GM19023 (cell line): ENCODE data around the gene TNFAIP8.

Experiments used
- ATAC-seq: cut with Tn5 transposase; IDR thresholded peaks from one replicate; pipeline ENCODE4 v1.9.1; 2021; ENCODE audit warnings: mild to moderate bottlenecking, moderate library complexity; ENCODE audit not compliant: unreplicated experiment

Gene TNFAIP8

GRCh38 chr5:119365847-119366539 is 10.2 kb downstream of the TNFAIP8 start:
- no peak for ATAC-seq

DNA sequence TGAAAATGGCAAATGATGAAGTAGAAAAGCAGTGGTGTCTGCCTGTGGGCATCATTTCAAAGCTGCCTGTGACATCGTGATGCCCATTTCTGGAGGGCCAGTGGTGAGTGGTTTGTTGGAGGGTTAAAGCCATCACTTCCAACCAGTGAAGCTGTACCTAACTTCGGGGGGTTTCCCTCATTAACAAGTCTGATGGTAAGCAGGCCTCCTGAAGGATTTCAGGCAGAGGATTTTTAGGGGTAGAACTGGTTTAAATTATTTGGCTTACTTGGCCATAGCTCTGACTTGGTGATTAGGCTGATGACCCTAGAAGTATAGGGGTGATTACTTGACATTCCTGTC is 10.7 kb downstream of the TNFAIP8 start:
- ATAC-seq = peak; percentile 25

- ATAC-seq = peak; percentile 77
Measured at GRCh38 chr5:119367502-119368237, 11.9 kb downstream of the TNFAIP8 start.

GRCh38 chr5:119368238-119368630 is 12.4 kb downstream of the TNFAIP8 start:
- ATAC-seq = no peak

- no peak for ATAC-seq
Measured at GRCh38 chr5:119370486-119370885, 14.7 kb downstream of the TNFAIP8 start.

DNA sequence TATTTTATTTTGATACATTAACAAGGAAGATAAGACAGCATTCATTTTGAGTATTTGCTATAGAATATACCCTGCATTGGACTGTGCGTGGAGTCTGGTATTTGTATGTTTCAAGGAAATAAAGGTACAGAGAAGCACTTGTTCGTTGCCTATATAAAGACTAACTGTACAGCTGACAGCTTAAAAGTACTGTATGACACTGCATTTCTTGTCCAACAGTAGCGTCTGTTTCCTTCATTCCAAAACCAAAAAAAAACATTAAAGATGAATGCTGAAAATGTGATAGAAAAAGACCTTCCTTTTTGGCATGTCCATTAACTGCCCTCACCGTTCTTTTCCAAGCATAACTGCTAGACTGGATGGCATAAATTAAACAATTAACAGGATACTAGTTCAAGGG is 15.3 kb downstream of the TNFAIP8 start:
- no peak for ATAC-seq

- ATAC-seq = peak; percentile 65
Measured at GRCh38 chr5:119373449-119373858, 17.6 kb downstream of the TNFAIP8 start.

- no peak for ATAC-seq
Measured at GRCh38 chr5:119374901-119375300, 19.1 kb downstream of the TNFAIP8 start.

- no peak for ATAC-seq
Measured at GRCh38 chr5:119377066-119377465, 21.2 kb downstream of the TNFAIP8 start.

- no peak for ATAC-seq
Measured at GRCh38 chr5:119378075-119378700, 22.4 kb downstream of the TNFAIP8 start.

DNA sequence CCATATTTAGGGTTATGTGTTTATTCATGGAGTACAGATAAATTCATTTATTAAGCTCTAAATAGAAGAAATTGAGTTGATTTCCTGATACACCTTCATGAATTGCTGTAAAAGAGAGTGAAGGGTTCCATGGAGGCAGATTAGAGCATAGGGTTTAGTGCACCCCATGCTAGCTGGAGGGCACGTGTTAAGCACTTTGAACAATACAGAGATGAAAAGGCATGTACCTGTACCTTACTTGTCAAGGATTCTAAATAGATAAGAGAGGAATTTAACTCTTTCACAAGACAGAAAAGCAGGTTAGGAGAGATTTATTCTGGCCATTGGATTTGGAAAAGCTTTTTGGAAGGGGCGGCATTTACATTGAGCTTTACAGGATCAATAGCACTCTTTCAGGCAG is 23.3 kb downstream of the TNFAIP8 start:
- no peak for ATAC-seq

DNA sequence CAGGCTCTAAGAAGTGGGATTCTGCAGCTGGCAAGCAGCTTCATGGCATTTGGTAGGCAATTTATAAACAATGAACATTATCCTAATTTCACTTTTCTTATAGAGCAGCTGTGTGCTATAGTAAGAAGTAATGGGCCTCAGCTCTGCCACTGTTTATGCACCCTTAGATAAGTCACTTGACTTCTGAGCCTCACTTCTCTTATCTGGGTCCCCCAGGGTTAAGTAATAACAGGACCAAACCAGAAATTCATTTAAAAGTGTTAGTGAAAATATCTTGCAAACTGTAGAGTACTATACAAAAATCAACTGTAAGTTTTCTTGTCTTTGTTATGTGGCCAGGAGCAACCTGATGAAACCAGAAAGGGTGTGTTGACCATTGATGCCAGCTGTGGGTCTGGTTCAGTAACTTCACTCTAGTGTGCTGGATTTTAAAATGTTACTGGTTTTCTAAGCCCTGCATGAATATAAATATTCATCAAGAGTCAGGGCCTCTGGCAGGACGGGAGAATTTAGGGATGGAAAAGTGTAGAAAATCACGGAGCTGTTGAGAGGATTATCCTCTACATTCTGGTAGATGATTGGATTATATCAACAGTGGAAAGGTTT is 24.2 kb downstream of the TNFAIP8 start:
- ATAC-seq = no peak

DNA sequence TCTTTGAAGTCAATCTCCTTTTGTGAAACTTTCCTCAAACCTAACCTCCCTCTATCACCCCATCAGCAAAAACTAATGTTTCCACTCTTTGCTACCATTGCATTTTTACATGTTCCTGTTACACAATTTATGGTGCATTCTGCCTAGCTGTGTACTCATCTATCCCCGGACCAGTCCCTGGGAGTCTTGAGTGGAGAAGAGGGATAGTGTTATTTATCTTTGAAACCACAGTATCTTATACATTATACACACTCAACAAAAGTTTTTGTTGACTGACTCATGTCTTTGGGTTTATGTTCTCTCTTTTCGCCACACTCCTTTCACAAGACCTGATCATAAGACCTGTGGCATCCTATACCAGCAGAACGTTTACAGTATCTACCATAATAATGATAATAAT is 26.4 kb downstream of the TNFAIP8 start:
- ATAC-seq = no peak

DNA sequence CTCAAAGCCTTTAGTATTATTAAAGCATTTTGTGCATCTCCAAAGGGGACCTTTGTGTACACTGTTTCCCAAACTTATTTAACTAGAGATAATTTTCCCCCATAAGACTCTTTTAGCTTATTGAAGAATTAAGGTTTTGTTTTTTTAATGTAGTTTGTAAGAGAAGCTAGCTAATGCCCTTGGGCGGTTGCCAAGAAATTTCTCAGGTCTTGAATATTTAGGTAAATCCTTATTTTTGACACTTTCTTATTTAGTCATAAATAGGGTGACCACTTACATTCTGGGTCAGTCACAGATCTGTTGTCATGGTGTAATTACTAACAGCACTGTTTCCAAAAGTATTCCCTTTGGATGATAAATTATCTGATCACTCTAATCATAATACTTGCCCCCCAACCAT is 27.2 kb downstream of the TNFAIP8 start:
- no peak for ATAC-seq

GRCh38 chr5:119385136-119385535 is 29.3 kb downstream of the TNFAIP8 start:
- ATAC-seq = peak; percentile 42

DNA sequence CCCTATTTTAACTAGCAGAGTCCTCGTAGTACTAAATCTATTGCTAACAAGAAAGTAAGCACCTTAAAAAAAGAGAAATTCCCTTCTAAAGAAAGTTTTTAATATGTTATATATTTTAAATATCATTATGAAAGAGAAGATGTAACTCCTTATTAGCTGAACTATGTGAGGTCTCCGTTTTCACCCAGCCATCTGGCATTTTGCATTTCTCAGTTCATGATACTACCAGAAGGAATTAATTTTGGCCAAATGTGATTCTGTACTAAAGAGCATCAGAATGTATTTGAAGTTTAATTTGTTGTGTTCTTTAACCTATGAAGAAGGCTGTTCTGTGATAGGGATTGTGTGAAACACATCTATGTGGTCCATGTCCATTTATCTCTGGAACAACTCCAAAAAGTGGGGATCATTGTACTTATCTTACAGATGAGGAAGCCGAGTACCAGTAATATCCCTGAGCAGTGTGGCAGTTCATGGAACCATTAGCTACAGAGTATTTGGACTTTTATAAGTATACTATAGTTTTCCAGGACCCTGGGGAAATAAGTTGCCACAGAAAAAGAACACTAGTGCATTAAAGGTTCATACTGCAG is 29.8 kb downstream of the TNFAIP8 start:
- peak; percentile 20 for ATAC-seq

DNA sequence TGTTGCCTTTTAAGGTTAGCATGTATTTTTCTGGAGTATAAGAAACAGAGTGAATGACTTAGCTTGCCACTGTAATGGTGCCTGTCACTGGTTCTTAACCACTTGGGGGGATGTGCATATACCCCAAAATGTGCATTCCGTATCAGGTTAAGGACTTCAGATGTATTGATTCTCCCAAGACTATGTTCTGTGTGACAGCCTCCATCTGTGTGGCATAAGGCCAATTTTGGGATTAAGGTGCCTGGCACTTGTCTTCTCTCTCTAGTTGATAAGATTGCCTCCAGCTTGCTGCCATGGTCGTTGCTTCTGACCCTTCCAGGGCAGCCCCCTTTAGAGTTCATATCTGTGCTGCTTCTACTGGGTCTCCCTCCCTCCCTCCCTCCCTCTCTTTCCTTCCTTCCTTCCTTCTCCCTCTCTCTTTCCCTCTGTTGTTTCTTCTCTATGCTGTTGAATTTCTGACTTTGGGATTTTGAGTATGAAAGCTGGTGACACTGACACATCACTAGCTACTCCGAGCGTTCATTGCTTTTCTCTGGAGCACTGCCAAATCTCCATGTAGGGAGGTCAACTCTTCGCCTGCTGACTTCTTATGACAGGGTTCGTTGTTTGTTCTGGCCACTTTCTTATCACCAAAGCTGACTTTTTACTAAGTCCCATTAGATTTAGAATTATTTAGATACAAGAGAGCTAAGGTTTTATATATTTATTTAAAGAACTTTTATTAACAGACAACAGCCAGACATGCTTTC is 31.0 kb downstream of the TNFAIP8 start:
- no peak for ATAC-seq

DNA sequence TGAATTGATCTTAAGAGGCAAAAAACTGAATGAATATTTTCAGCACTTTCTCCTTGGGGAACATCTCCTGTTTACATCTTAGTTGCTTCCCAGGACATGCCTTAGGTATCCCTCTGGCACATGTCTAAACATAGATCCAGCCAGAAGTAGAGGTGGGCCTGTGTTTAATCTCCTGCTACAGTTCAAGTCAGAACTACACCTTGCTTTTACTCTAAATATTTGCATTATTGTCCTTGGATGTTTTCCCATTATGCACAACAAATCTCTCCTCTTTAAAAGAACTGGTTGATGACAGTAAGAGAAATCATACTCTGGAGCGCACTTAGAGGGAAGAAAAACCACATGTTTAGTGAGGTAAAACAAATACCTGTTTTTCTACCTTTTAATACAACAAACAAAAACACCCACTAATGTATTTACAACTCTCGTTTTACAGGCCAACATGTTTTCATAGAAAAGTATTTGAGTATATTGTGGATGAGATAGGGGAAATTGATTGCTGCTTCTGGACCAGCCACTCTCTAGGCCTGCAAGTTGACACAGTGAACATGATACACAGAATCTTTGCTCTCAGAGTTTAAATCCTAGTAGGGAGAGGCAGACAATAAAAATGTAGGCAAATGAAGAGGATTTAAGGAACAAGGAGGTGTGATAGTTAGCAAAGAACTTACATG is 32.3 kb downstream of the TNFAIP8 start:
- ATAC-seq = no peak

DNA sequence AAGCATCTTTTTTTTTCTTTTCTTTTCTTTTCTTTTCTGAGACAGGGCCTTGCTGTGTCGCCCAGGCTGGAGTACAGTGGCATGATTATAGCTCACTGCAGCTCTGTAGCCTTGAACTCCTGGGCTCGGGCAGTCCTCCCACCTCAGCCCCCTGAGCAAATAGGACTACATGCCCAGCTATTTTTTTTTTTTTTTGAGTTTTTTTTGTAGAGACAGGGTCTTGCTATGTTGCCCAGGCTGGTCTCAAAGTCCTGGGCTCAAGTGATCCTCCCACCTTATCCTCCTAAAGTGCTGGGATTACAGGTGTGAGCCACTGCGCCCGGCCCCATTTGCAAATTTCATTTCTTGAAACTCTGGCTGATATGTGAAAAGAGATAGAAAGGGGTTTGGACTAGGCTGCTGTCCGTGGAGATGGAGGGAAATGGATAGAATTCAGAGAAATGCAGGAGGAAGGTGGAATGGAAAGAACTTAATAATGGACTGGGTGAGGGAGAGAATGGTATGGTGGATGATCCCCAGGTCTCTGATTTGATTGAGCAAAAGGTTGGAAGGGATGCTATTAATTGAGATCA is 32.9 kb downstream of the TNFAIP8 start:
- no peak for ATAC-seq
